H1 (cell line): ENCODE results near the gene KCNJ5. TPM values are rescaled to one million over a fixed set of nuclear protein-coding genes. Genes with fewer than 3 reads are reported as not detected.

Experiments used
- CTCF ChIP-seq, 3 experiments: IDR thresholded peaks; 1 replicate in 2 of 3; 2 replicates in 1 of 3; pipeline versions ENCODE4 v1.5.1 to v1.6.1; 2011; ENCODE audit warnings: low read length in 3 of 3, mild to moderate bottlenecking in 3 of 3, inconsistent platforms in 2 of 3, low read depth in 1 of 3, moderate library complexity in 1 of 3; ENCODE audit not compliant: insufficient read depth in 1 of 3; ENCODE audit errors: control extremely low read depth in 1 of 3
- RFX5 ChIP-seq: IDR thresholded peaks from 2 replicates; pipeline ENCODE4 v1.6.1; 2011; ENCODE audit warnings: low read depth, low read length, improper control_type of control experiment, borderline replicate concordance
- SP4 ChIP-seq: IDR thresholded peaks from 2 replicates; pipeline ENCODE4 v1.6.1; 2012; ENCODE audit warnings: low read length, inconsistent platforms
- SRF ChIP-seq: IDR thresholded peaks from 2 replicates; pipeline ENCODE4 v1.6.1; 2011; ENCODE audit warnings: mild to moderate bottlenecking, low read depth, low read length, moderate library complexity
- SUZ12 ChIP-seq: fragments of 200-600 bp; sonication (generic); IDR thresholded peaks from 2 replicates; pipeline ENCODE4 v1.6.1; 2012; ENCODE audit warnings: mild to moderate bottlenecking, inconsistent platforms, low read length, moderate library complexity, mixed read lengths
- polyA plus RNA-seq, 7 experiments: library from polyadenylated mRNA; depleted of rRNA in 3 of 7; stranded (reverse) in 5 of 7; unstranded in 2 of 7; fragments of >200 nt in 5 of 7; fragments of 200-250 nt in 2 of 7; gene quantifications; 1 replicate in 5 of 7; 2 replicates in 1 of 7; 4 replicates in 1 of 7; pipeline versions ENCODE4 v1.2.1 to v1.2.3, GENCODE V29; 2011 to 2013; ENCODE audit warnings: missing spikeins in 2 of 7, mixed read lengths in 2 of 7
- total RNA-seq: library from RNA; stranded (reverse); fragmentation: NEBNext Ultra II Directional; extraction: Animal tissue kit (Norgen Biotek cat#: 25700); gene quantifications from 2 replicates; pipeline ENCODE4 v1.2.1, GENCODE V29; 2021

The KCNJ5 gene
- total and polyA plus RNA-seq, 2 of the 8 experiments (the other 6 are each of a cell fraction or from before 2014, with no cell fraction given): 0.05 TPM; not detected in 1

- TF ChIP-seq RFX5: no peak
- no peak for TF ChIP-seq SUZ12
- TF ChIP-seq SRF: no peak
- no peak for TF ChIP-seq CTCF (IDR thresholded peaks at IDR 0.05; ENCODE audit: control extremely low read depth in 1 of 3, insufficient read depth in 1 of 3, low read depth in 1 of 3, low read length in 3 of 3)
- TF ChIP-seq SP4: no peak
Observed at GRCh38 chr11:128957202-128957482, 66.0 kb downstream of the KCNJ5 start (continued).
